AG04449 (cell line): ENCODE data around the gene ROPN1L.

Source experiments
- CTCF ChIA-PET: fragments of 350-600 bp; formaldehyde crosslinking; extraction: SDS; loops from one replicate; lab custom pipeline; 2021; ENCODE audit warnings: antibody characterized with exemption; lab: Yijun Ruan, JAX
- POLR2A ChIA-PET: fragments of 400-600, 350-600 bp; formaldehyde crosslinking; extraction: SDS; loops from one replicate; lab custom pipeline; 2020; ENCODE audit warnings: antibody characterized with exemption, inconsistent platforms; lab: Yijun Ruan, JAX
- DNase-seq: peaks from one replicate; pipeline ENCODE4 v3.0.0-alpha.2; 2010; ENCODE audit warnings: low read depth, low spot score
- H3K4me3 ChIP-seq: 2 replicates; pipeline ENCODE4 v1.5.1; 2011; ENCODE audit warnings: low read depth, mild to moderate bottlenecking, control low read depth, low read length
- TF ChIP-seq, protein P1 (sequence below): IDR thresholded peaks from one replicate; pipeline ENCODE4 v1.5.1; 2011; ENCODE audit warnings: mild to moderate bottlenecking, moderate library complexity, low read length, control low read depth, inconsistent platforms; ENCODE audit not compliant: insufficient read depth; ENCODE audit errors: missing control alignments

ROPN1L gene

DNA sequence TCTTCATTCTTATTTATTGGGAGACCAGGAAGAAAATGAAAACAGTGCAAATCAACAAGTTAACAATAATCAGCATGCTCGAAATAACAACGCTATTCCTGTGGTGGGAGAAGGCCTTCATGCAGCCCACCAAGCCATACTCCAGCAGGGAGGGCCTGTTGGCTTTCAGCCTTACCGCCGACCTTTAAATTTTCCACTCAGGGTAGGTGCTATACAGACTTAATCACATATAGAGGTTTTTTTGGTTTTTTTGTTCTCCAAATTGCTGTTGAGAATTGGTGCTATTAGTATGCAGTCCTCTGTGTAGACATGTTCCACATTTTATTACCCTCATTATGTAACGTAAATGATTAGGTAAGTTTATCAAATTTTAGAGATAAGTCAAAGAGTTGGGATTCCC is 30.3 kb upstream of the ROPN1L start:
- no peak for DNase-seq
- ChIA-PET POLR2A (no interaction called here), CTCF (interaction anchor here (1.4 to 1.7 kb wide), 2 partner anchors 7 to 127 kb away, joined by 3 to 7 read pairs; no protein-coding TSS in a partner anchor)
- TF ChIP-seq, protein P1, sequence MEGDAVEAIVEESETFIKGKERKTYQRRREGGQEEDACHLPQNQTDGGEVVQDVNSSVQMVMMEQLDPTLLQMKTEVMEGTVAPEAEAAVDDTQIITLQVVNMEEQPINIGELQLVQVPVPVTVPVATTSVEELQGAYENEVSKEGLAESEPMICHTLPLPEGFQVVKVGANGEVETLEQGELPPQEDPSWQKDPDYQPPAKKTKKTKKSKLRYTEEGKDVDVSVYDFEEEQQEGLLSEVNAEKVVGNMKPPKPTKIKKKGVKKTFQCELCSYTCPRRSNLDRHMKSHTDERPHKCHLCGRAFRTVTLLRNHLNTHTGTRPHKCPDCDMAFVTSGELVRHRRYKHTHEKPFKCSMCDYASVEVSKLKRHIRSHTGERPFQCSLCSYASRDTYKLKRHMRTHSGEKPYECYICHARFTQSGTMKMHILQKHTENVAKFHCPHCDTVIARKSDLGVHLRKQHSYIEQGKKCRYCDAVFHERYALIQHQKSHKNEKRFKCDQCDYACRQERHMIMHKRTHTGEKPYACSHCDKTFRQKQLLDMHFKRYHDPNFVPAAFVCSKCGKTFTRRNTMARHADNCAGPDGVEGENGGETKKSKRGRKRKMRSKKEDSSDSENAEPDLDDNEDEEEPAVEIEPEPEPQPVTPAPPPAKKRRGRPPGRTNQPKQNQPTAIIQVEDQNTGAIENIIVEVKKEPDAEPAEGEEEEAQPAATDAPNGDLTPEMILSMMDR = no peak
- no peak overlapping the region for H3K4me3 ChIP-seq

DNA sequence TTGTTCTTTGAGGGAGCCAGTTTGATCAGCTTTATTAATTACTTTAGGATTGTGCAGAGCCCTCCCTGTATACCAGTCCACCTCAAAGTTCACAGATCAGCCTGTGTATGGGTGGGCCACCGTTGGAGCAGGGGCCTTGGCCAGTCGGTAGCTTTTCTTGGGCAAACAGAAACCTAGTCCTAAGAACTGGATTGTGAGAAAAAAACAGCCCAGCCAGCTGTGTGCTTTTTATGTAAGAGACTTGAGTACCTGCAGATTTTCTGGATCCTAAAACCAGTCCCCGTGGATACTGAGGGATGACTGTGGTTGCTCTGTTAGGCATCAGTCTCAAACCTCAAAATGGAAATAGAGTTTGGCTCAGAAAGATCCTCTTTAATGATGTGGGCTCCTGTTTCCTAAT is 24.8 kb upstream of the ROPN1L start:
- CTCF ChIA-PET = interaction anchor here (1.2 to 13.8 kb wide), 3 partner anchors 9 to 135 kb away, joined by 3 to 163 read pairs (median 3); no protein-coding TSS in a partner anchor
- TF ChIP-seq, protein P1 = no peak
- no peak overlapping the region for H3K4me3 ChIP-seq
- DNase-seq = no peak
- POLR2A ChIA-PET = no interaction called here

DNA sequence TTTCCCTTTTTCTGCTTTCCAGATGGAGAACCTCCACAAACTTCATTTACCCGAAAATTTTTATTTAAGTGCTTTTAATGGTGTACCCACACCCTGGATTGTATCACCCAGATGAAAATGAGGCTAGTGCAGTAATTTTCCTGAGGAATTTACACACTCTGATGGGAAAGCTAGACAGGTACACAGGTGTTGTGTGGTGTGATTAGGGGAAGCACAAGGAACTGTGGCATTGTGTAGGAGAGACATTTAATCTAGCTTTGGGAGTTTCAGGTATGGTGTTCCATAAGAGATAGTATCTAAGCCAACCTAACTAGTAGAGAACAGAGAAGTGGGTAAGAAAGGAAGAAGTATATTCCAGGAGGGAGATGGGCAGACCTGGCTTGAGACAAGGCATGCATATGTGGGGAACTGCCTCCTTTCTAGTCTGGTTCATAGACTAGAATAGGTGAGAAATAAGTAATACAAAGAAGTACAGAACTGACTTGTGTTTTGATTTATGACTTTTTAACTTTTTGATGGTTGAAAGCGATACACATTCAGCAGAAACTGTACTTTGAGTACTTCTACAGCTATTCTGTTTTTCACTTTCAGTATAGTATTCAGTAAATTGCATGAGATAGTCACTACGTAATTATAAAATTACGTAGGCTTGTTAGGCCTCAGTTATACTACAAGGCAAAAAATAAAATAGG is 22.9 kb upstream of the ROPN1L start:
- TF ChIP-seq, protein P1 = no peak
- CTCF ChIA-PET = interaction anchor here (1.1 to 13.8 kb wide), 5 partner anchors 8 to 137 kb away, joined by 3 to 163 read pairs (median 3); no protein-coding TSS in a partner anchor
- no peak for DNase-seq
- POLR2A ChIA-PET = interaction anchor here (0.6 kb wide), 1 partner anchor 45 kb away, joined by 3 read pairs; no protein-coding TSS in a partner anchor
- H3K4me3 ChIP-seq = no peak overlapping the region

DNA sequence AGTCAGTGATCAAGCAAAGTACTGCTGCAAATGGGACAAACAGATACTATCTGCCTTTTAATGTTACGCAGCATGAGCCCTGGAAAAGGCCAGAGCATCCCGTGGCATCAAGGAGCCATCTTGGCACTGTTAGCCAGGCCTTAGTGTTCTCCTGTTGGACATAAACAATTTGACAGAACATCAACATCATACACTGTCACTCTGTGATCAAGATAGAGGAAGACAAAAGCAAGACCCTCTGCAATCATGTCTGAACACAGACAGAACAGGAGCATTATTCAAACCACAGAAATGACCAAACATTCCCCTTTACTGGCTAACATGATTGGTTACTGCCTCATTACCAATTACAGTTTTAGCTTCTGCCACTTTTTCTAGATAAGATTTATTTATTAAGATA is 21.2 kb upstream of the ROPN1L start:
- H3K4me3 ChIP-seq = no peak overlapping the region
- DNase-seq = no peak
- TF ChIP-seq, protein P1 = no peak
- ChIA-PET POLR2A (interaction anchor here (0.6 kb wide), 1 partner anchor 66 kb away, joined by 4 read pairs; no protein-coding TSS in a partner anchor), CTCF (interaction anchor here (13.8 kb wide), 1 partner anchor 139 kb away, joined by 163 read pairs; no protein-coding TSS in a partner anchor)

DNA sequence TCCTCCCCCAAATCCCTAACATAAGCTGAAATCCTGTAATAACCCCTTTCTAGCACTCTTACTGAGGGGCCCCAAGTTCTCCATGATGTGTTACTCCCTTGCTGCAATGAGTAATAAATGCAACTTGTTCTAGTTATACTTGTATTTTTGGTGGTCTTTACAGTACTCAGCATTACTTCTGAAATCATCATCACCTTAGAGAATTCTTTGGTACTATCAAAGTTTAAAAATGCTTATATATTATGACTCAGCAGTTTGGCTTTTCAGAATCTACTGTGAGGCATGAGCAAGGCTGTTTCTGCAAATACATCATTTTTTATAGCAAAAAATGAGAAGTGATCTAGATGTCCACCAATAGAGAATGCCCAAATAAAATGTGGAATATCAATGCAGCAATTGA is 20.7 kb upstream of the ROPN1L start:
- POLR2A ChIA-PET = interaction anchor here (0.6 kb wide), 1 partner anchor 67 kb away, joined by 4 read pairs; no protein-coding TSS in a partner anchor
- no peak overlapping the region for H3K4me3 ChIP-seq
- CTCF ChIA-PET = interaction anchor here (0.9 to 13.8 kb wide), 3 partner anchors 28 to 204 kb away, joined by 3 to 163 read pairs (median 4); no protein-coding TSS in a partner anchor
- TF ChIP-seq, protein P1 = no peak
- DNase-seq = no peak
